ENCODE measurements around the gene MAD1L1. TPM values are rescaled to one million over a fixed set of nuclear protein-coding genes. Genes with fewer than 3 reads are reported as not detected.

Gene MAD1L1
- total and polyA plus RNA-seq, 2 donors (not counting 3 experiments of a cell fraction or from before 2014, with no cell fraction given) = 34.1 to 42.3 TPM

DNA sequence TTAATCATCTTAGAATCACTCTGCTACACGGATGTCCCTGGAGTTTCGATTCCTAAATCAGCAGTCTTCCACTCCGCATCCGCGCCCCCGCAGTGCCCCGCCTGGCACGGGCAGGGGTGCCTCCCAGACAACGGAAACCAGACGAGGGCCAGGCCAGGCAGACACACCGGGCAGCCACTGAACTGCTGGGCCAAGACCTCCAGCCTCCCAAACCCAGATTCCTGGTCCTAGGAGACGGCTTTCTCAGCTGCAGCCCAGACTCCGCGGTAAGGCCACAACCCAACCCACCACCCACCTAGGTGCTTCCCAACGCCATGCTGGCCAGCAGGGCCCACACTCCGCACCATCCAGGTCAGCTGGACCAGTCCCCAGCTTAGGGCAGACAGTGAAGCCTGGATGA is 33.2 kb downstream of the MAD1L1 start:
- dilution Hi-C loops (cut with MboI; ENCODE audit: extremely low pct_ligation_motif_present, low sequenced_read_pairs) (no loop called here), intact Hi-C loops (cut with micrococcal nuclease) (no loop called here)
- CTCF ChIA-PET = no interaction called here
- DNase-seq (ENCODE audit: low read depth, low spot score) (no peak), FAIRE-seq (no peak)
- POLR2A ChIA-PET = no interaction called here
- Histone ChIP-seq H3K36me3 (ENCODE audit: control insufficient read depth in 2 of 2, extremely low read depth in 1 of 2, insufficient read depth in 2 of 2, low read length in 2 of 2) (peaks cover 0 to 8% of the 10 kb centered on the region in 2 experiments), H3K4me2 (ENCODE audit: insufficient read depth, low read length) (no peak overlapping the region), H3K79me2 (ENCODE audit: control insufficient read depth, insufficient read depth, low read length) (no peaks in the 10 kb centered on the region), H2AFZ (ENCODE audit: low read depth, low read length) (no peak overlapping the region), H3K27ac (ENCODE audit: insufficient read depth, low read depth, low read length) (no peak overlapping the region), H3K27me3 (ENCODE audit: control insufficient read depth in 2 of 2, insufficient read depth in 2 of 2, low read length in 2 of 2) (no peaks in the 10 kb centered on the region), H3K9me3 (replicated peaks; ENCODE audit: control insufficient read depth, insufficient read depth, low read length) (no peaks in the 10 kb centered on the region), H3K4me3 (replicated peaks in 1 of 3; ENCODE audit: insufficient read depth in 1 of 3, low read depth in 1 of 3, low read length in 3 of 3) (no peak overlapping the region), H3K9me1 (replicated peaks; ENCODE audit: control insufficient read depth, extremely low read depth, insufficient read depth, low read length) (no peaks in the 10 kb centered on the region), H4K20me1 (replicated peaks; ENCODE audit: control insufficient read depth, extremely low read depth, insufficient read depth, low read length) (no peaks in the 10 kb centered on the region), H3K9ac (replicated peaks; ENCODE audit: extremely low read depth, insufficient read depth, low read length) (no peak overlapping the region), H3K4me1 (ENCODE audit: control insufficient read depth, extremely low read depth, insufficient read depth, low read length) (no peaks in the 10 kb centered on the region)
- no peak for TF ChIP-seq JUN (IDR thresholded peaks at IDR 0.05; ENCODE audit: borderline replicate concordance, insufficient read depth, insufficient read length, low read depth)
- no peak for TF ChIP-seq GATA2 (IDR thresholded peaks at IDR 0.05; ENCODE audit: insufficient read depth, insufficient read length, low read depth, low read length)
- TF ChIP-seq, protein P1, sequence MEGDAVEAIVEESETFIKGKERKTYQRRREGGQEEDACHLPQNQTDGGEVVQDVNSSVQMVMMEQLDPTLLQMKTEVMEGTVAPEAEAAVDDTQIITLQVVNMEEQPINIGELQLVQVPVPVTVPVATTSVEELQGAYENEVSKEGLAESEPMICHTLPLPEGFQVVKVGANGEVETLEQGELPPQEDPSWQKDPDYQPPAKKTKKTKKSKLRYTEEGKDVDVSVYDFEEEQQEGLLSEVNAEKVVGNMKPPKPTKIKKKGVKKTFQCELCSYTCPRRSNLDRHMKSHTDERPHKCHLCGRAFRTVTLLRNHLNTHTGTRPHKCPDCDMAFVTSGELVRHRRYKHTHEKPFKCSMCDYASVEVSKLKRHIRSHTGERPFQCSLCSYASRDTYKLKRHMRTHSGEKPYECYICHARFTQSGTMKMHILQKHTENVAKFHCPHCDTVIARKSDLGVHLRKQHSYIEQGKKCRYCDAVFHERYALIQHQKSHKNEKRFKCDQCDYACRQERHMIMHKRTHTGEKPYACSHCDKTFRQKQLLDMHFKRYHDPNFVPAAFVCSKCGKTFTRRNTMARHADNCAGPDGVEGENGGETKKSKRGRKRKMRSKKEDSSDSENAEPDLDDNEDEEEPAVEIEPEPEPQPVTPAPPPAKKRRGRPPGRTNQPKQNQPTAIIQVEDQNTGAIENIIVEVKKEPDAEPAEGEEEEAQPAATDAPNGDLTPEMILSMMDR (IDR thresholded peaks at IDR 0.05; ENCODE audit: extremely low read depth in 1 of 2, insufficient read depth in 1 of 2, low read depth in 1 of 2, low read length in 2 of 2) = no peak
- no peak for TF ChIP-seq POLR2AphosphoS5 (IDR thresholded peaks at IDR 0.05; ENCODE audit: insufficient read depth, low read depth, low read length)
- no peak for TF ChIP-seq FOS (IDR thresholded peaks at IDR 0.05; ENCODE audit: borderline replicate concordance, insufficient read depth, low read length)
- TF ChIP-seq MYC (IDR thresholded peaks at IDR 0.05; ENCODE audit: low read depth, low read length) = no peak
- TF ChIP-seq POLR2A (IDR thresholded peaks at IDR 0.05; ENCODE audit: low read depth, low read length) = no peak
- TF ChIP-seq EZH2 (IDR thresholded peaks at IDR 0.05; ENCODE audit: borderline replicate concordance, low read depth, low read length, severe bottlenecking) = no peak
- TF ChIP-seq, protein P2, sequence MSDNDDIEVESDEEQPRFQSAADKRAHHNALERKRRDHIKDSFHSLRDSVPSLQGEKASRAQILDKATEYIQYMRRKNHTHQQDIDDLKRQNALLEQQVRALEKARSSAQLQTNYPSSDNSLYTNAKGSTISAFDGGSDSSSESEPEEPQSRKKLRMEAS (IDR thresholded peaks at IDR 0.05; ENCODE audit: insufficient read depth, insufficient read length) = no peak
- no TSS peak for BruUV-seq (replicated peaks)
